Lung (tissue), 12 donors: ENCODE measurements around the gene ZNF91. TPM values are rescaled to one million over a fixed set of nuclear protein-coding genes. Genes with fewer than 3 reads are reported as not detected.

Source experiments
- ATAC-seq: fragments of 200-7000 bp; cut with Tn5 transposase; one replicate; pipeline ENCODE4 v1.9.1; 2020; ENCODE audit warnings: moderate number of reproducible peaks; ENCODE audit not compliant: insufficient read depth, low FRiP score
- DNase-seq, 3 donors: peaks; one replicate each; pipeline ENCODE4 v3.0.0-alpha.2; 2013 to 2017
- H3K27ac ChIP-seq, 2 donors: one replicate each; pipeline ENCODE4 v1.5.1; 2013; ENCODE audit warnings: mild to moderate bottlenecking in 2 of 2, moderate library complexity in 2 of 2, control low read depth in 1 of 2, inconsistent platforms in 1 of 2, low read depth in 1 of 2, low read length in 1 of 2
- H3K27me3 ChIP-seq, 3 donors: one replicate each; pipeline ENCODE4 v1.5.1; 2013; ENCODE audit warnings: low read length in 2 of 3; ENCODE audit not compliant: control insufficient read depth in 3 of 3, insufficient read depth in 3 of 3
- H3K36me3 ChIP-seq, 4 donors: one replicate each; pipeline ENCODE4 v1.5.1; 2013; ENCODE audit warnings: low read length in 4 of 4, mild to moderate bottlenecking in 1 of 4, moderate library complexity in 1 of 4; ENCODE audit not compliant: control insufficient read depth in 4 of 4, insufficient read depth in 4 of 4
- H3K4me1 ChIP-seq, 5 donors: one replicate each; pipeline ENCODE4 v1.5.1; 2013; ENCODE audit warnings: low read length in 5 of 5, mild to moderate bottlenecking in 2 of 5, moderate library complexity in 1 of 5; ENCODE audit not compliant: control insufficient read depth in 5 of 5, insufficient read depth in 5 of 5
- H3K4me3 ChIP-seq: one replicate; pipeline ENCODE4 v1.5.1; 2013; ENCODE audit warnings: mild to moderate bottlenecking, control low read depth, moderate library complexity
- H3K9ac ChIP-seq, 2 donors: one replicate each; pipeline ENCODE4 v1.5.1; 2013; ENCODE audit warnings: low read length in 2 of 2, control low read depth in 1 of 2; ENCODE audit not compliant: insufficient read depth in 1 of 2
- H3K9me3 ChIP-seq, 4 donors: one replicate each; pipeline ENCODE4 v1.5.1; 2013; ENCODE audit warnings: low read length in 3 of 4, mild to moderate bottlenecking in 1 of 4, moderate library complexity in 1 of 4; ENCODE audit not compliant: control insufficient read depth in 4 of 4, insufficient read depth in 3 of 4
- WGBS, 2 donors: extraction: QIAGEN DNeasy Blood & Tissue Kit; methylation state at CpG; one replicate each; pipeline ENCODE4 v1.1.7; 2013; 5-methylcytosine and 5-hydroxymethylcytosine counted together
- polyA plus RNA-seq, 2 donors: library from polyadenylated mRNA; stranded (reverse); fragments of 200-250 nt; gene quantifications; one replicate each; pipeline ENCODE4 v1.2.1, GENCODE V29; 2013
- total RNA-seq, 2 donors: library from RNA; depleted of rRNA in 1 of 2; stranded (reverse); fragments of >200 nt in 1 of 2; gene quantifications; one replicate each; pipeline ENCODE4 v1.2.1, GENCODE V29; 2014 to 2021
- TF ChIP-seq, protein P1 (sequence below): IDR thresholded peaks from 2 replicates; pipeline ENCODE4 v1.5.1; 2012; ENCODE audit warnings: mild to moderate bottlenecking; ENCODE audit errors: control extremely low read depth, extremely low read depth
- donor health status: control.
- donor health status: control.
- donor health status: Bipolar disorder and iron deficiency.
- donor health status: healthy.
- donor health status: DM: yes; HTN: yes; CAD: no.

Gene ZNF91
- total and polyA plus RNA-seq, 4 donors, result 5.0 to 172 (median 24.8) TPM

DNA sequence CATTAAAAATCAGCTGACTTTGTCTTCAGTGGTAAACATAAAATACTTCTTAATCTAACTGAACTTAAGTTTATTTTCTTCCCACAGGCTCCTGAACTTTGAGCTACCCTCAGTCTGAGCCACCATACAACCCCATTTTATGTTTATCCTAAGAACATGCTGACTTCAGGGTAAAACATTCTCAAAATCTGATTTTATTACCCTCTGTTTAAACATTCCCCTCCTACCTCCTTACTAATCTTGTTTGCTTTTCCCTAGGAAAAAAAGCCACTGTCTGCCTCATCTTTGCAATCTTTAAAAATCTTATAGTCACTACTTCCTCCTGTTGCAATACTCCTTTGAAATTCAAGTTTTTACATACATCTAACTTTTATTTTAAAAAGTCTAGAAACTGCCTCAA is 4.0 kb downstream of the ZNF91 start:
- no peak for ATAC-seq
- peaks cover 0 to 23% (median 3%) of the 10 kb centered on the region in 5 donors for H3K4me1 ChIP-seq

DNA sequence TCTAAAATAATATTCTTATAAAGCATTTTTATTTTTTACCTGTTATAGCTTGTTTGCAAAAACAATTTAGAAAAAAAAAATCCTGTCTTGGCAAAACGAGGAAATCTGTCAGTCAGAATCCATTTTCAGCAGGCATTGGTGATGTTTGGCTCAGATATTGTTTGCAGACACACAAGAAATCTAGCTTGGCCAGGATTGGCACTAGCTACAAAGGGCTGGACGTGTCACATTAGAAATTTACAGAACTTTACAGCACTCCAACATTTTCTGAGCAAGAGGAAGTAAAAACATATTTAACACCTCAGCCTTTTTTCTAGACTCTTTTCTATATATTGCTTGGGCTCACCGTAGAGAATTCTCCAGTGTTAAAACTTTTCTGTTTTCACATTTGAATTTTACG is 9.9 kb downstream of the ZNF91 start:
- 93 to 98% methylated on average over 4 of the region's 4 CpGs for WGBS, 2 donors
- peaks cover 0 to 23% (median 15%) of the 10 kb centered on the region in 4 donors for H3K9me3 ChIP-seq
- no peak for ATAC-seq

More for the DNA sequence above, 4.0 kb downstream of the ZNF91 start:
- no peak overlapping the region for H3K4me3 ChIP-seq
- H3K27ac ChIP-seq, result no peak overlapping the region
- H3K9me3 ChIP-seq, result peaks cover 0 to 6% (median 2%) of the 10 kb centered on the region in 4 donors
- H3K36me3 ChIP-seq, result peaks cover 0 to 53% (median 12%) of the 10 kb centered on the region in 4 donors
- DNase-seq, result no peak
- TF ChIP-seq, protein P1, sequence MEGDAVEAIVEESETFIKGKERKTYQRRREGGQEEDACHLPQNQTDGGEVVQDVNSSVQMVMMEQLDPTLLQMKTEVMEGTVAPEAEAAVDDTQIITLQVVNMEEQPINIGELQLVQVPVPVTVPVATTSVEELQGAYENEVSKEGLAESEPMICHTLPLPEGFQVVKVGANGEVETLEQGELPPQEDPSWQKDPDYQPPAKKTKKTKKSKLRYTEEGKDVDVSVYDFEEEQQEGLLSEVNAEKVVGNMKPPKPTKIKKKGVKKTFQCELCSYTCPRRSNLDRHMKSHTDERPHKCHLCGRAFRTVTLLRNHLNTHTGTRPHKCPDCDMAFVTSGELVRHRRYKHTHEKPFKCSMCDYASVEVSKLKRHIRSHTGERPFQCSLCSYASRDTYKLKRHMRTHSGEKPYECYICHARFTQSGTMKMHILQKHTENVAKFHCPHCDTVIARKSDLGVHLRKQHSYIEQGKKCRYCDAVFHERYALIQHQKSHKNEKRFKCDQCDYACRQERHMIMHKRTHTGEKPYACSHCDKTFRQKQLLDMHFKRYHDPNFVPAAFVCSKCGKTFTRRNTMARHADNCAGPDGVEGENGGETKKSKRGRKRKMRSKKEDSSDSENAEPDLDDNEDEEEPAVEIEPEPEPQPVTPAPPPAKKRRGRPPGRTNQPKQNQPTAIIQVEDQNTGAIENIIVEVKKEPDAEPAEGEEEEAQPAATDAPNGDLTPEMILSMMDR, result no peak
- no peaks in the 10 kb centered on the region for H3K27me3 ChIP-seq
- H3K9ac ChIP-seq, result no peak overlapping the region

DNA sequence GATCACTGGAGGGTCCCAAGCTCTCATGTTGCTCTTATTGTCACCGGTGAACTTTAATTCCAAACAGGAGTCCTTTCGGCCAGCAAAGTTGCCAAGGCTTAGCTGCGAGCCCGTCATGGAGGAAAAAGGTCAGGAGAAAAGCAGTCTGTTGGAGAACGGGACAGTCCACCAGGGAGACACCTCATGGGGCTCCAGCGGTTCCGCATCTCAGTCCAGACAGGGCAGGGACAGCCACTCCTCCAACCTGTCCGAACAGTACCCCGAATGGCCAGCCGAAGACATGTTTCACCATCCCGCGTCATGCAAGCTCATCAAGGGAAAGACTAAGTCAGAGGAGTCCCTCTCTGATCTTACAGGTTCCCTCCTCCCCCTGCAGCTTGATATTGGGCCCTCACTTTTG is 10.4 kb downstream of the ZNF91 start:
- Histone ChIP-seq H3K36me3 (peaks cover 15 to 69% (median 40%) of the 10 kb centered on the region in 4 donors), H3K9ac (no peak overlapping the region), H3K4me1 (peaks cover 0 to 3% (median 0%) of the 10 kb centered on the region in 5 donors), H3K4me3 (no peak overlapping the region), H3K27me3 (no peaks in the 10 kb centered on the region), H3K9me3 (peaks cover 0 to 21% (median 18%) of the 10 kb centered on the region in 4 donors), H3K27ac (no peak overlapping the region)
- ATAC-seq, result no peak
- no peak for DNase-seq
- TF ChIP-seq, protein P1, result no peak
- WGBS, 2 donors, result 98% methylated on average over 12 of the region's 12 CpGs

More for the DNA sequence above, 9.9 kb downstream of the ZNF91 start:
- Histone ChIP-seq H3K27ac (no peak overlapping the region), H3K36me3 (peaks cover 15 to 73% (median 39%) of the 10 kb centered on the region in 4 donors), H3K4me1 (peaks cover 0 to 3% (median 0%) of the 10 kb centered on the region in 5 donors), H3K4me3 (no peak overlapping the region), H3K9ac (no peak overlapping the region), H3K27me3 (no peaks in the 10 kb centered on the region)
- no peak for DNase-seq
- TF ChIP-seq, protein P1, result no peak

DNA sequence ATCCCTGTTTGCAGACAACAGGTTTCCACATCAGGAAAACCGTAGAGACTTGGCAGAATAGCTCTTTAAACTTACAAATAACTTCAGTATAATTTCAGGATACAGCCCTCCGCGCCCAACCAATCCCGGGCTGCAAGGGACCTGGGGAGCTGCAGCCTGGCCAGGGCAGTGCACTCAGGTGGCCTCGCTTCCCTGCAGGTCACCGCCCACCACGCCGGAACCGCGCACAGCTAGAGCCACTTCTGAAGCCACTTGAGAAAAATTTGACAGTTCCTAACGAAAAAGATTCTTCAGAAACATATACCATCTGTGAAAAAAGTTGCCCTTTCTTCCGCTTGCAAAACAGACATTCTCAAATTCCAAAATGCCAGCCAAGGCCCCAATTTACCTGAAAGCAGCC is 11.1 kb downstream of the ZNF91 start:
- Histone ChIP-seq H3K27ac (no peak overlapping the region), H3K9me3 (peaks cover 0 to 23% (median 21%) of the 10 kb centered on the region in 4 donors), H3K36me3 (peaks cover 15 to 76% (median 42%) of the 10 kb centered on the region in 4 donors), H3K4me1 (peaks cover 0 to 6% (median 0%) of the 10 kb centered on the region in 5 donors), H3K27me3 (no peaks in the 10 kb centered on the region), H3K4me3 (no peak overlapping the region), H3K9ac (no peak overlapping the region)
- ATAC-seq (no peak), DNase-seq (no peak)
- TF ChIP-seq, protein P1, result no peak
- WGBS, 2 donors, result 99% methylated on average over 12 of the region's 12 CpGs
